Measurements from ENCODE around the gene LARP1.
A peak's percentile ranks its signal among the peaks of the same experiment; 100 is the strongest.
"Not testable (repeated sequence)": the region's sequence is repeated elsewhere in the genome, so short reads cannot be mapped to it uniquely, and the experiment has no call there.

The LARP1 gene

GRCh38 chr5:154737667-154738320 lies 17.4 kb upstream of the LARP1 start:
- DNase-seq (ENCODE audit: low read depth in 2 of 2): no peak
- no peak for TF ChIP-seq CTCF (IDR thresholded peaks at IDR 0.05; ENCODE audit: low read depth, low read length)
- H3K4me3 ChIP-seq (replicated peaks in 1 of 2; ENCODE audit: low read depth in 2 of 2, low read length in 2 of 2): no peak overlapping the region

GRCh38 chr5:154740483-154740882 lies 14.7 kb upstream of the LARP1 start:
- DNase-seq (ENCODE audit: low read depth in 2 of 2): peak; percentile 62 to 90
- no peak overlapping the region for H3K4me3 ChIP-seq (replicated peaks in 1 of 2; ENCODE audit: low read depth in 2 of 2, low read length in 2 of 2)
- TF ChIP-seq CTCF (IDR thresholded peaks at IDR 0.05; ENCODE audit: low read depth, low read length): no peak

GRCh38 chr5:154740957-154741356 lies 14.2 kb upstream of the LARP1 start:
- peak in 1 of 2 donors; percentile 50 for DNase-seq (ENCODE audit: low read depth in 2 of 2)
- TF ChIP-seq CTCF (IDR thresholded peaks at IDR 0.05; ENCODE audit: low read depth, low read length): no peak
- H3K4me3 ChIP-seq (replicated peaks in 1 of 2; ENCODE audit: low read depth in 2 of 2, low read length in 2 of 2): no peak overlapping the region

- no peak for TF ChIP-seq CTCF (IDR thresholded peaks at IDR 0.05; ENCODE audit: low read depth, low read length)
- DNase-seq (ENCODE audit: low read depth in 2 of 2): no peak
- H3K4me3 ChIP-seq (replicated peaks in 1 of 2; ENCODE audit: low read depth in 2 of 2, low read length in 2 of 2): no peak overlapping the region
Measured at GRCh38 chr5:154741415-154741814, 13.8 kb upstream of the LARP1 start.

GRCh38 chr5:154743812-154744211 lies 11.4 kb upstream of the LARP1 start:
- H3K4me3 ChIP-seq (replicated peaks in 1 of 2; ENCODE audit: low read depth in 2 of 2, low read length in 2 of 2): no peak overlapping the region
- DNase-seq (ENCODE audit: low read depth in 2 of 2): no peak
- no peak for TF ChIP-seq CTCF (IDR thresholded peaks at IDR 0.05; ENCODE audit: low read depth, low read length)

- no peak for DNase-seq (ENCODE audit: low read depth in 2 of 2)
- no peak overlapping the region for H3K4me3 ChIP-seq (replicated peaks in 1 of 2; ENCODE audit: low read depth in 2 of 2, low read length in 2 of 2)
- TF ChIP-seq CTCF (IDR thresholded peaks at IDR 0.05; ENCODE audit: low read depth, low read length): no peak
Measured at GRCh38 chr5:154745349-154745748, 9.8 kb upstream of the LARP1 start.

- H3K4me3 ChIP-seq (replicated peaks in 1 of 2; ENCODE audit: low read depth in 2 of 2, low read length in 2 of 2): no peak overlapping the region
- no peak for TF ChIP-seq CTCF (IDR thresholded peaks at IDR 0.05; ENCODE audit: low read depth, low read length)
Measured at GRCh38 chr5:154749491-154749890, 5.7 kb upstream of the LARP1 start.

GRCh38 chr5:154750641-154751040 lies 4.5 kb upstream of the LARP1 start:
- H3K4me3 ChIP-seq (replicated peaks in 1 of 2; ENCODE audit: low read depth in 2 of 2, low read length in 2 of 2); DNase-seq (ENCODE audit: low read depth in 2 of 2): not testable (repeated sequence)

More at GRCh38 chr5:154749491-154749890, 5.7 kb upstream of the LARP1 start:
- DNase-seq (ENCODE audit: low read depth in 2 of 2): peak in 1 of 2 donors; percentile 21
